Measurements from ENCODE around the gene CHST10.
"Not testable (repeated sequence)": the region's sequence is repeated elsewhere in the genome, so short reads cannot be mapped to it uniquely, and the experiment has no call there.

The CHST10 gene

GRCh38 chr2:100416935-100417710, at the start of gene CHST10:
CHST10 (minus strand) TSS chr2:100417668; CDS start chr2:100406675, 10,993 bp downstream.
- DNase-seq = no peak

- no peak for DNase-seq
Measured at GRCh38 chr2:100460904-100461530, 43.5 kb upstream of the CHST10 start.

- DNase-seq = not testable (repeated sequence)
Measured at GRCh38 chr2:100456357-100456756, 38.9 kb upstream of the CHST10 start.

DNA sequence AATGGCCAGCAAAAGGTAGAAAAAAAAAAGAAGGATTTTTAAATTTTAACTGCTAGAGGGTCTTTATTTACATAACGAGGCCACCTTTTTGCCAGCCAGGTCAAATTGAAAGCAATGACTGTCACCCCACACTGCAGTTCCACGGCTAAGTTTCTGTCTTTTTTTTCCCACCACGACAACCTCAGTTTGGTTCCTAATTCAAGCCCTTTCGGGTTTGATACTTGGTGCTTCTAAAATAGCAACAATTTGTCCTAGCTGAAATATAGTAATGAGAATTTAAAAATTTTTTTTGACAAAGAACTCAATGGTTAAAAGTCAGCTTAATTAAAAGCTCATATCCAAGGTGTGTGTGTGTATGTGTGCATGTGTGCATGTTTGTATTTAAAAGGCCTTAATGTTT, 36.4 kb upstream of the CHST10 start:
- no peak for DNase-seq

DNA sequence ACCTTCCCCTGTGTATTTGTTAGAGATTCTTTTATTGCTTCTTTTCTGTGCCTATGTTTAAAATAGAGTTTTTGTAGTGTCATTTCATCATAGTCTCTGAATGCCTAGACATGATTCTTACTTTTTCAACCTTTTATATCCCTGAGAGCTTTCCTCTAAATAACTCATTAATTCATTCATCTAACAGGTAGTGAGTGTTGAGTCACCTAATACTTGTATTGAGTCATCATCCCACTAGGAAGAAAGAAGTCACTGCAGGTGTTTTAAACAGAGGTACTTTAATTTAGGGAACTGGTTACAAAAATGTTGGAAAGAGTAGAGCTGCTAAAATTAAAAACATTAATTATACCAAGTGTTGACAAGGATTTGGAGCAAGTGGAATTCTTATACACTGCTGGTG, 34.3 kb upstream of the CHST10 start:
- DNase-seq = no peak

- DNase-seq = no peak
Measured at GRCh38 chr2:100451092-100451491, 33.6 kb upstream of the CHST10 start.

DNA sequence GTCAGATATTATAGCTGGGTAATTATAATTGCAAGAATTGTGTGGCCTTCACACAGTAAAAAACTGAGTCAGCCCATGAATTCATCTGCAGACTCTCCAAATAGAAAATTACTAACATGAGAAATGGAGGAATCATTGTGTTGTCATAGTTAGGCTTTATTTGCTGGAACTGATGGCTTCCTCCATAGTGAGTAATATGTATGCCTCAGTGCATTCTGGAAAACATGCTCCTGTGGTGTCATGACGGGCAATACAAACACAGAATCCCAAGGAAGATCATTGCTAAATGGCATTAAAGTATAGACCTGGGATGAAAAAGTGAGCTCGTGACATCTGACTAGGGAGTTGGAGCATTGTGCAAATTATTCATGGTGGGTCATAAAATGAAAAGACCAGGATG, 29.2 kb upstream of the CHST10 start:
- DNase-seq = no peak

- DNase-seq = no peak
Measured at GRCh38 chr2:100437751-100438150, 20.3 kb upstream of the CHST10 start.

DNA sequence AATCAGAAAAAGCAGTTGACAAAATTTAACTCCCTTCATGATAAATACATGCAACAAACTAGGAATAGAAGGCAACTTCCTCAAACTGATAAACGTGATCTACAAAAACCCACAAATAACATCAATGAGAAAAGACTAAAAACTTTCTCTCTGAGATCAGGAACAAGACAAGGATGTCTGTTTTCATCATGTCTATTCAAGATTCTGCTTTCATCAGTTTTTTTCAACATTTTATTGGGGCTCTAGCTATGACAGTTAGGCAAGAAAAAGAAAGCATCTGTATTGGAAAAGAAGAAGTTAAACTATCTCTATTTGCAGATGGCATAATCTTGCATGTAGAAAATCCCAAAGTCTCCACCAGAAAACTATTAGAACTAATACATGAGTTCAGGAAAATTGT, 12.3 kb upstream of the CHST10 start:
- no peak for DNase-seq

- peak in 1 of 2 experiments; percentile 6 for DNase-seq
Measured at GRCh38 chr2:100427627-100428258, 10.3 kb upstream of the CHST10 start.

DNA sequence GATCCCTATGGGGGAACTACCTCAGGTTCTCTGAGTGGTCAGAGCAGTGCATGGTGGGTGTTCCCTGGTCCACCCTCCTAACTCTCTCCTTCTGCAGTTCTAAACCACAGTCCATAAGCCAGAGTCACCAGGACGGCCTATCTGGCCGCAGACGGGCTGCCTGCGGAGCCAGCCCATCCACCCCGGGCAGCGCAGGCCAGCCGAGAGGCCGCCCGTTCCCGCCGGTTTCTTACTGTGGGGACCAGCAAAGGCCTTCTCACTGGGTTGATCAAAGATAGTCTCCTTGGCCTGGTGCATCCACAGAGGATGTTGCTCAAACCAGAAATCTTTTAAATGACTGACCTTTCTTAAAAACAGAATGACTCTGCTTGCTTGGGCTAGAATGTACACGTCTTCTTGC, 9.6 kb upstream of the CHST10 start:
- no peak for DNase-seq

- DNase-seq = no peak
Measured at GRCh38 chr2:100426384-100426720, 8.9 kb upstream of the CHST10 start.

GRCh38 chr2:100425573-100426383, 8.3 kb upstream of the CHST10 start:
- no peak for DNase-seq

DNA sequence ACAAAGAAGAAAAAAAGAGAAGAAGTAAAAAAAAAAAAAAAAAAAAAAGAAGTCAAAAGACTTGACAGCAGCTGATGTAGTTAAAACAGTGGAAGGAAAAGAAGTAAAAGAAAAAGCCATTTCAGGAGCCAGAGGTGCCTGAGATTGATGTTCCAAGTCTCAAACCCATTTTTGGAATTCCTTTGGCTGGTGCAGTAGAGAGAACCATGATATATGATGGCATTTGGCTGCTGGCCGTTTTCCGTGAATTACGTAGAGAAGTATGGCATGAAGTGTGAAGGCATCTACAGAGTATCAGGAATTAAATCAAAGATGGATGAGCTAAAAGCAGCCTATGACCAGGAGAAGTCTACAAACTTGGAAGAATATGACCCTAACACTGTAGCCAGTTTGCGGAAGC, 7.6 kb upstream of the CHST10 start:
- DNase-seq = no peak

GRCh38 chr2:100424277-100424875, 6.9 kb upstream of the CHST10 start:
- no peak for DNase-seq

- no peak for DNase-seq
Measured at GRCh38 chr2:100423631-100424030, 6.2 kb upstream of the CHST10 start.

DNA sequence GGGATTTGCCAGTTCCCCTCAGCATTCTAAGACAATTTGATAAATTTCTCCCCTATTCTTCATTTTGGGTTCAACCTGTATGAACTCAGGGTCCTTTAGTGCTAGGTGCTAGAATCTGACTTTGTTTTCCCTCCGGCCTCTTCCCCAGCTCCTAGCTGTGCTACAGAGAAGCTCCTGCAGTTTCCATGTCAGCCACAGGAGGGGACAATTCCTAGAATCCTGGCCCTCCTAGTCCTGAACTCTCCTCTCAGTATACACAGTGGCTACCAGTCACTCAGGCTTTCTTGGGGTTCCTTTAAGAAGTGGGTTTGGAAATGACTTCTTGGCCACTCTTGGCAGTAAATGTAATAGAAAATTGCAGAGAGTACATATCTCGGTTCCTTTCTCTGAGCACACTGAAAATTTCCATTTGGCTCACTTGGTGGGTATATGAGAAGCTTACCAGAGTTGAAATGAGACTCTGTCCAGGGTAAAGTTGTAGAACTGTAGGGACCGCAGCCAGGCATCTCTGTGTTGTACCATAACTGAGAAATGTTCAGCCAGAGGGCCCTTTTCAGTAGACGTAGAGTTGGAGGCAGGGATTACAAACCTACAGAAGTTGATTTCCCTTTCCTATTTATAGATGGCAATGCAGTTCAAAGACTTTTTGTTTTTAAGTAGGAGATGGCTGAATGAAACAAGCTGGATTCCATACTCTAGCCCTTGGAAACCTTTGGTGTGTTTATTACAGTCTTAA, 5.0 kb upstream of the CHST10 start:
- no peak for DNase-seq

- no peak for DNase-seq
Measured at GRCh38 chr2:100419915-100420314, 2.4 kb upstream of the CHST10 start.

GRCh38 chr2:100418406-100418962, 1.0 kb upstream of the CHST10 start:
- DNase-seq = no peak

- DNase-seq = no peak
Measured at GRCh38 chr2:100417711-100418124, 250 bp upstream of the CHST10 start.

GRCh38 chr2:100416397-100416934, 1.0 kb downstream of the CHST10 start:
- DNase-seq = no peak

- DNase-seq = no peak
Measured at GRCh38 chr2:100413571-100413970, 3.9 kb downstream of the CHST10 start.

Data from cerebellar nuclear complex (tissue), 1 donor.